NCI-H524 treated with DMSO at 0.1 percent for 48 hours (cell line): ENCODE data around the gene LRRN4CL.
A peak's percentile ranks its signal among the peaks of the same experiment; 100 is the strongest.
"Not testable (repeated sequence)": the region's sequence is repeated elsewhere in the genome, so short reads cannot be mapped to it uniquely, and the experiment has no call there.

Experiments used
- DNase-seq: peaks from one replicate; lab custom pipeline; 2025; lab: John Stamatoyannopoulos, UW

Gene LRRN4CL

DNA sequence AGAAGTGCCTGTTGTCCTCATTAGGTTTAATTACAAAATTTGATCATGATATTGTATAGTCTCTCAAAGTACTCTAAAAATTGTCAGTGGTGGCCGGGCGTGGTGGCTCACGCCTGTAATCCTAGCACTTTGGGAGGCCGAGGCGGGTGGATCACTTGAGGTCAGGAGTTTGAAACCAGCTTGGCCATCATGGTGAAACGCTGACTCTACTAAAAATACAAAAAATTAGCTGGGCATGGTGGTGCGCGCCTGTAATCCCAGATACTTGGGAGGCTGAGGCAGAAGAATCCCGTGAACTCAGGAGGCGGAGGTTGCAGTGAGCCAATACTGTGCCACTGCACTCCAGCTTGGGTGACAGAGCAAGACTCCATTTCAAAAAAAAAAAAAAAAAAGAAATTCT, 13.9 kb downstream of the LRRN4CL start:
- not testable (repeated sequence) for DNase-seq

DNA sequence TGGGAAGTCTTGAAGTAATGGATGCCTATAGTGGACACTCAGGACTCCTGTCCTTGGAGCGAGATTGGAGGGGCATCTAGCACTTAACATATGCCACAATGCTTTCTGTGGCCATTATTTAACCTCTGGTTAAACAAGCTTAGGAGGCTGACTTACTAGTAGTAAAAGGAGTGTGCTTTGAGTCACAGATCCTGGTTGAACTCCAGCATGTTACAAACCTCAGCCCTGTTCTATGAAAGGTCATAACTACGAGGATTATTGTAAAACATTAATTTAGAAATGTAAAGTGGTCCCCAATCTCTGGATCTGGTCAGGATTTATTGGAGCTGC, 16.2 kb downstream of the LRRN4CL start:
- no peak for DNase-seq

DNA sequence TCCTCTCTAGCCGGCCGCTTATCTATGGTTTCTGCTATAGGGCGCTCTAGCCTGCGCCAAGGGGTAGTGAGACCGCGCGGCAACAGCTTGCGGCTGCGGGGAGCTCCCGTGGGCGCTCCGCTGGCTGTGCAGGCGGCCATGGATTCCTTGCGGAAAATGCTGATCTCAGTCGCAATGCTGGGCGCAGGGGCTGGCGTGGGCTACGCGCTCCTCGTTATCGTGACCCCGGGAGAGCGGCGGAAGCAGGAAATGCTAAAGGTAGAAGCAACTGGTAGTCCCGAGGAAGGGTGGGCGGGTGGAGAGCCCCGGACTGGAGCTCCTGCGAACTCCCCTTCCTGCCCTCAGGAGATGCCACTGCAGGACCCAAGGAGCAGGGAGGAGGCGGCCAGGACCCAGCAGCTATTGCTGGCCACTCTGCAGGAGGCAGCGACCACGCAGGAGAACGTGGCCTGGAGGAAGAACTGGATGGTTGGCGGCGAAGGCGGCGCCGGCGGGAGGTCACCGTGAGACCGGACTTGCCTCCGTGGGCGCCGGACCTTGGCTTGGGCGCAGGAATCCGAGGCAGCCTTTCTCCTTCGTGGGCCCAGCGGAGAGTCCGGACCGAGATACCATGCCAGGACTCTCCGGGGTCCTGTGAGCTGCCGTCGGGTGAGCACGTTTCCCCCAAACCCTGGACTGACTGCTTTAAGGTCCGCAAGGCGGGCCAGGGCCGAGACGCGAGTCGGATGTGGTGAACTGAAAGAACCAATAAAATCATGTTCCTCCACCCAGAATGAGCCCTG, 17.5 kb downstream of the LRRN4CL start, which contains the start of the genes LBHD1 and UQCC3:
LBHD1 (minus strand) TSS at position 660 of the 782 bp plus-strand sequence. CDS start 2,236 bp downstream, outside the sequence.
UQCC3 (plus strand) TSS at position 66 of the 782 bp plus-strand sequence; CDS start at position 139, 73 bp downstream.
- peak; percentile 23 for DNase-seq

DNA sequence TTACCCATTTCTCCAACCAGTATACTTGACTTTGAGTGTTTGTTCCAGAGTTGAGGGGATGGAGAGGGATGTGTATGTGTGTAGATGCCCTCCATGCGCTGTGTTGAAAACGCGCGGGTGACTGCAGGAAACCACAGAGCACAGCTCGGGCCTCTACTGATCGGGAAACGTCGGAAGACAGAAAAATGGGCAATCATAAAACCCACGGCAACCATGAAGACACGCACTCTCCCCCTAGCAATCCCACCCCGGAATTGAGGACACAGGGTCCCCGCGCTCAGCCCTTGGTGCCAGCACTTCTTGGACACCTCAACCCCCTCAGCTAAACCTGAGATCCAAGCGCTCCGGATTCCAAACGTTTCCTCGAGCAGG, 18.1 kb downstream of the LRRN4CL start:
- DNase-seq: no peak

DNA sequence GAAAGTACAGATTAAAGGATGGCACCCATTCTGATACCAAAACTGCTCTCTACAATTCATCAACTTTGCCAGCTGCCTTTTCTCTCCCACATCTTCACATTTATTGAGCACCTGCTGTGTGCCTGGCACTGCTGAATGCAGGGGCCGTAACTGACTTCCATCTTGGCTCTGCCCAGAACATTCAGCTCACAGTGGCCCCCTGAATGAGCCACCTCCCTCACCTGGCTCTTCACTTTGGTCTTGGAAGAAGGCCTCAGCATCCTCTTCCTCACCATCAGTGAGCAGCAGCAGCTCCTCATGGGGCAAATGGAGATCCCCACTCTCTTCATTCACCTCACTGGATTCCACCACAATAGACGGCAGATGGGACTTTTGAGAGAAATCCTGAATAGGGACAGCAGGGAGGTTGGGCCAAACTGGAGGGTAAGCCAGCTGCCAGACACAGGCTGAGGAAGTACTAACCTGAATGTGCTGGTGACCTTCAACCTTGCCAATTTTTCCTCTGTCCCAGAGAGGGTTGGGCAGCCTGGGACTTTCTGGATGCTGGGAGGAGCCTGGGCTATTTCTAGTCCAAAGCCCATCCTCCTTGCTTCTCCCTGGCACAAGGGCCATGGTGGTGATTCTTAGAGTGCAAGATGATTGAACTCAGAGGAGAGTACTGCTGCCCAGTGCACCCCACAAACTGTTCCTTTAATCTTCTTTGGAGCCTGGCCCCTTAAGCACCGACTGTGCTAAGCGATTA, 19.7 kb downstream of the LRRN4CL start:
- DNase-seq: no peak

DNA sequence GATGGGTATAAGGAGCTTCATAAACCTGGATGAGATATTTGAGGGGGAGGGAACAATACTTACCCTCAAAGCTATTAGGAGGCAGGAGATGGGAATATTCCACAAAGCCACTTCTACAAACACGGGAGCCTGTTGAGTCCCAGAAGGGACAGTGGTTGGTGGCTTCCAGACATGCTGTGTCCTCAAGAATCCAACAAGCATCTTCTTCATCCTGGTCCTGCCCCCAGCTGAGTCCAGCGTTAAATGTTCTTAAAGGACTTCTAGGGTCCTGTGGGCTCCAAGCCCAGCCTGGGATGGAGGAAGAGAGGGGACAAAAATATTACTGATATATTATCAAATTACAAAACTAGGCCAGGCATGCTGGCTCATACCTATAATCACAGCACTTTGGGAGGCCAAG, 21.9 kb downstream of the LRRN4CL start:
- DNase-seq: no peak

DNA sequence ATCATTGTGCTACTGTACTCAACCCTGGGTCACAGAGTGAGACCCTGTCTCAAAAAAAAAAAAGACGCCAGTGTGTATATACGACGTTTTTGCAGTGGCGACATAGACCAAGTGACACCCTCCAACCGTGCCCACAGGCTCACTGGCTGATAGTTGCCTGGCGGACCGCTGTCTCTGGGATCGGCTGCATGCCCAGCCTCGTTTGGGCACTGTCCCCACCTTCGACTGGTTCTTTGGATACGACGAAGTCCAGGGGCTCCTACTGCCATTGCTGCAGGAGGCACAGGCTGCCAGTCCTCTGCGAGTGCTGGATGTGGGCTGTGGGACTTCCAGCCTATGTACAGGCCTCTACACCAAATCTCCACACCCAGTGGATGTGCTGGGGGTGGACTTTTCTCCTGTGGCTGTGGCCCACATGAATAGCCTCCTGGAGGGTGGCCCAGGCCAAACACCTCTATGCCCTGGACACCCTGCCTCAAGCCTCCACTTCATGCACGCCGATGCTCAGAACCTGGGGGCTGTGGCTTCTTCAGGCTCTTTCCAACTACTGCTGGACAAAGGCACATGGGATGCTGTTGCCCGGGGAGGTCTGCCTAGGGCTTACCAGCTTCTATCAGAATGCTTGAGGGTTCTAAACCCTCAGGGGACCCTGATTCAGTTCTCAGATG, 22.9 kb downstream of the LRRN4CL start:
- DNase-seq: no peak

DNA sequence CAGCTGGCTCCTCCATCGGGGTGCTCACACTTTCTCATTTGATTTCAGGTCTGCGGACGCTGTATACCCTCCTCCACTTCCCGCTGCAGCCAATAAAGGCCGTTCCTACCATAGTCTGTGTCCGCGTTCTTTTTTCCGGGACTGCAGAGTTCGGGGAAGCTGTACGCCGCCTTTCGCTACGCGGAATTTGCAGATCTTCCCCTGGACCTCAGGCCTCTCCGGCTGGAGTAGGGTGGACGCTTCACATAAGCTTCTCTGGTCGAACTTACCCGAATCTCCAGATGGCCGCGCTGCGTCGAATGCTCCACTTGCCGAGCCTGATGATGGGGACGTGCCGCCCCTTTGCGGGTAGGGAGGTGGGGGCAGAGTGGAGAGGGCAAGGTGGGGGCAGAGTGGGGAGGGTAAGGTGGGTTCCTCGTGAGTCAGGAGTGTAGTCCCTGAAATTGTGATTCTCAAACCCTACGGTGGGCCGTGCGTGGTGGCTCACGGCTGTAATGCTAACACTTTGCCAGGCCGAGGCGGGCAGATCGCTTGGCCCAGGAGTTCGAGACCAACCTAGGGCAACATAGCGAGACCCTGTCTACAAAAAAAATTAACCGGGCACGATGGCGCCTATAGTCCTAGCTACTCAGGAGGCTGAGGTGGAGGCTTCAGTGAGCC, 23.6 kb downstream of the LRRN4CL start:
- DNase-seq: no peak

DNA sequence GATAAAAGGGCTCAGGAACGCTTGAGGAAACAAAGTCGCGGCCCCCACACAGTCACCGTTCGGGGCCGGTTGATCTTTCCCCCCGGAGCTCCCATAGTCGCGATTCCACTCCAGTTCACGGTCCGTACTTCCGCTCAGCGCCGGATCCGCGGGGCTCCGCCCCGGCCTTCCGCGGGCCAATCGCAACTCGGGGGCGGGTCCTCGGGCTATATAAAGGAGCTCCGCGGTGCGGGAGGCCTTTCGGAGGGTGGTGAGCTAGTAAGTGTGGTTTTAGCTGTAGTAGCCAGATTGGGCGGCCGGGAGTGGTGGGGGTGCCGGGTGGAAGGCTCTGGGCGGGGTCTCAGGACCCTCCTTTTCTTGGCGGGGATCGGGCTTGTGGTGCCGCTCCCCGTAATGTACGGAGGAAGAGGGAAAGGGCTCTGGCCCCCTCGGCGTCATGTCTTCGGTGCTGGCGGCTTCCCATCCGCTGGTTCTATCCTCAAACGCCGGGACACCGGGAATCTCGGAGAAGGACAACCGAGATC, 24.2 kb downstream of the LRRN4CL start, which contains the start of the genes C11orf98 and CSKMT:
C11orf98 (minus strand) TSS at position 136 of the 524 bp plus-strand sequence; CDS start at position 95, 41 bp downstream.
CSKMT (plus strand) TSS at position 238 of the 524 bp plus-strand sequence. CDS start 568 bp downstream, outside the sequence.
- peak; percentile 64 for DNase-seq

DNA sequence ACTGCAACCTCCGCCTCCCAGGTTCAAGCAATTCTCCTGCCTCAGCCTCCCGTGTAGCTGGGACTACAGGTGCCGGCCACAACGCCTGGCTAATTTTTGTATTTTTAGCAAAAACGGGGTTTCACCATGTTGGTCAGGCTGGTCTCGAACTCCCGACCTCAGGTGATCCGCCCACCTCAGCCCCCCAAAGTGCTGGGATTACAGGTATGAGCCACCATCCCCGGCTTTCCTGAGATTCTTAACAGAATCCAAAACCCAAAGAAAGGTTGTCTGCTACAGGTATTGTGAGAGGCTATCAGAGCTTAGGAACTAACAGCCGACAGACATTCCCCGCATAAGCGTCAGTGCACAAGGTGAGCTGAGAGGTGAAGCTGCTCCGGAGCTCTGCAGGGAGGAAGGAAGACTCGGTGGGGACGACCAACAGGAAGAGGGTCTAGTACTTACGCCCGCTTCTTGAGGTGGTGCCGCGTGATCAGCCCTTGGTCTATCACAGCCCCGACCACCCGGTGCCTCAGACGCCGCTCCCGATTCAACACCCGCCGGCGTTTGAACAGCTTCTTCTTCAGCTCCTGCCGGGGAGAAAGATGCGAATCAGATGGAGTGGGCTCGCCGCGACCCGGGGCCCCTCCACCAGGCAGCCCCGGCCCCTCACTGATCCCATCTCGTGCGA, 24.8 kb downstream of the LRRN4CL start:
- no peak for DNase-seq

DNA sequence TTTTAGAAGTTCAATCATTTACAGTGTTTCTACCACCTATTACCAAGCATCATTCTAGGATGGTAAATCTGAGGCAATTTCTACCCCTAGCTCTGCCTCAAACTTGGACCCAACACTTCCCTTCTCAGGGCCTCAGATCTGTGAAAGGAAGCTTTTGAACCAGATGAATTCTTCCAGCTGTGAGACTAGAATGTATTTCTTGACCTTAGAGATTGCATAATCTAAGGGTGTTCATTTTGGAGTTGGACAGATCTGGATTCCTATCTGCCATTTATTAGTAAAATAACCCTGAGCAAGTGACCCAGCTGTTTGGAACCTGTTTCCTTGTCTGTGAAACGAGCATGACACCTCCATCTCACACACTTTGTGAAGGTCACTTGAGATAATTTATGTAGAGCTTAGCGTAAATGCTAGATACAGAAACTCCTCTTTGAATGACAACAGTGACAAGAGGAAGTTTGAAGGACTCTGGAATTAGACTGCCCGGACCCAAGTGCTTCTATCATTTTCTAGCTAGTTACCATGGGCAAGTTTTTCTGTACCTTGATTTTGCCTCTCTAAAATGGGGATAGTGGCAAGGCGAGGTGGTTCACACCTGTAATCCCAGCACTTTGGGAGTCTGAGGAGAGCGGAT, 32.4 kb downstream of the LRRN4CL start:
- no peak for DNase-seq

DNA sequence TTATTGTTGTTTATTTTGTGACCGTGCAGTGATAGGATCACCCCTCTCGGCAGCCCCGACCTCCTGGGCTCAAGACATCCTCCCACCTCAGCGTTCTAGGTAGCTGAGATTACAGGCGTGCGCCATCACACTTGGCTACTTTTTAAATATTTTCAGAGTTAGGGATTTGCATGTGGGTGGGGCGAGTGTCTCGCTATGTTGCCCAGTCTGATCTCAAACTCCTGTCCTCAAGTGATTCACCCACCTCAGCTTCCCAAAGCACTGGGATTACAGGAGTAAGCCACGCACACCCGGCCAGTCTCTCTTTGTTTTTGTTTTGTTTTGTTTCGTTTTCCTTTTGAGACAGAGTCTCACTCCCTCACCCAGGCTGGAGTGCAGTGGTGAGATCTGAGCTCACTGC, 35.0 kb downstream of the LRRN4CL start:
- no peak for DNase-seq

DNA sequence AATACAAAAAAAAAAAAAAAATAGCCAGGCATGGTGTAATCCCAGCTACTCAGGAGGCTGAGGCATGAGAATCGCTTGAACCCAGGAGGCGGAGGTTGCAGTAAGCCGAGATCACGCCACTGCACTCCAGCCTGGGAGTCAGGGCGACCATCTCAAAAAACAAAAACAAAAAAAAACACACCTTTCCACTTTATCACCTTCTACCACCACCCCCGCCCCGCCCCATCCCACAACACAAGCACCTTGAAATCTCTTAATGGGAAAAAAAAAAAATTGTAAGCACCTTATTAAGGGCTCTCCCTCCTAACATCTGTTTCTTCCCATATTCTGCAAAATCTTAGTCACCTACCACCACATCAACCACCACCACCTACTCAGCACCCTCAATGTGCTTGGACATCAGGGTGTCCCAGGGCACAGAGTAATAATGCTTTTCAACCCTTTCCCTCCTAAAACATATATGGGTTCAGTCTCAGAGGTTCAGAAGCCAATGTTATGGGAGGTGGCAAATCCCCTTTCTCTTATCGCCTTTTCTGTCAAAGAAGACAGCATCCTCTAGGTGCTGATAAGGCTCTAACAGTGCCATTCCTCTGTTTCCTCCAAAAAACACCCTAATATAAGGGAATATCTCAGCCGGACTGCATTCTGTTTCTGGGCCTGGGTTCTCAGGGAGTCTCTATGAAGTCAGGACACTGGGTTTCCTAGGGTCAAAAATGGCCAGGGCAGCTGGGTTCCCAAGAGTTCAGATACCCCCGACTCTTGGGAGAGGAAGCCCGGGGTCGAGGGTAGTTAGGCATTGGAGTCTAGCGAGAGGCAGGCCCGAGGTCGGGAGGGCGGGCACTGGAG, 36.9 kb downstream of the LRRN4CL start:
- DNase-seq: no peak

DNA sequence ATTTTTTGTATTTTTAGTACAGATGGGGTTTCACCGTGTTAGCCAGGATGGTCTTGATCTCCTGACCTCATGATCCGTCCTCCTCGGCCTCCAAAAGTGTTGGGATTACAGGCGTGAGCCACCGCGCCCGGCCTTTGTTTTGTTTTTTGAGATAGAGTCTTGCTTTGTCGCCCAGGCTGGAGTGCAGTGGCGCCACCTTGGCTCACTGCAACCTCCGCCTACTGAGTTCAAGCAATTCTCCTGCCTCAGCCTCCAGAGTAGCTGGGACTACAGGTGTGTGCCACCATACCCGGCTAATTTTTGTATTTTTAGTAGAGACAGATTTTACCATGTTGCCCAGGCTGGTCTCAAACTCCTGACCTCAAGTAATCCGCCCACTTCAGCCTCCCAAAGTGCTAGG, 39.0 kb downstream of the LRRN4CL start:
- DNase-seq: not testable (repeated sequence)

DNA sequence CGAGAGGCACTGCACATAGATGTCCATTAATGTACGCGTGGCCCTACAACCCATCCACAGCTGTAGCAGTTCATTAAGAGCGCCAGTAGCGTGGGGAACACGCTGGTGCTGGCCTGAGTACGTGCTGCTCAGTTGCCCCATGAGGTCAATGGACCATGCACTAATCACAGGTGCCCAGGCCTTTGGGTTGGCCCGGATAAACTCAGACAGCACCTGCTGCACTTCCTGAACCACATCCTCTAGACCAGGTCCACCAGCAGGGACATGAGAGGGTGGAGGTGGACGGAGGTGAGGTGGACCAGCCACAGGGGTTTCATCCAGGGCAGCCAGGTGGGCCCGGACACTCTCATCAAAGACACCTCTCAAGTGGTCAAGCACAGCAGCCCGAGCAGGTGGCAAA, 39.8 kb downstream of the LRRN4CL start:
- no peak for DNase-seq

DNA sequence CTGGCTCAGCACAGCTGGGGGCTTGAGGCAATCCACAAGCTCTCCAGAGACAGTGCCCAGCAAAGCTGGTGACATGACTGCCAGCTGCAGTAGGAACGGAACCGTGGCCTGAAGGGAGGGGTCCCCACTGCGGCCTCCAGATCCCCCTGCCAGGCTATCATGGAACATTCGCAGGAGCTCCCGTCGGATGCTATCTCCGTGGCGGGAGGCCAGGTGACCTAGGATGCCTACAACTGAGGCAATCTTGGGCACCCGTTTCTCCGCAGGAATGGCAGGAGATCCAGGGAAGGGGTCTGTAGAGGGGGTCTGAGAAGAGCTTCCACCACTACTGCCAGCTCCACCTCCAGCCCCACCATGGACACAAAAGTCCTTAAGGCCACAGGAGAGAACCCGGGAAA, 40.4 kb downstream of the LRRN4CL start:
- no peak for DNase-seq

DNA sequence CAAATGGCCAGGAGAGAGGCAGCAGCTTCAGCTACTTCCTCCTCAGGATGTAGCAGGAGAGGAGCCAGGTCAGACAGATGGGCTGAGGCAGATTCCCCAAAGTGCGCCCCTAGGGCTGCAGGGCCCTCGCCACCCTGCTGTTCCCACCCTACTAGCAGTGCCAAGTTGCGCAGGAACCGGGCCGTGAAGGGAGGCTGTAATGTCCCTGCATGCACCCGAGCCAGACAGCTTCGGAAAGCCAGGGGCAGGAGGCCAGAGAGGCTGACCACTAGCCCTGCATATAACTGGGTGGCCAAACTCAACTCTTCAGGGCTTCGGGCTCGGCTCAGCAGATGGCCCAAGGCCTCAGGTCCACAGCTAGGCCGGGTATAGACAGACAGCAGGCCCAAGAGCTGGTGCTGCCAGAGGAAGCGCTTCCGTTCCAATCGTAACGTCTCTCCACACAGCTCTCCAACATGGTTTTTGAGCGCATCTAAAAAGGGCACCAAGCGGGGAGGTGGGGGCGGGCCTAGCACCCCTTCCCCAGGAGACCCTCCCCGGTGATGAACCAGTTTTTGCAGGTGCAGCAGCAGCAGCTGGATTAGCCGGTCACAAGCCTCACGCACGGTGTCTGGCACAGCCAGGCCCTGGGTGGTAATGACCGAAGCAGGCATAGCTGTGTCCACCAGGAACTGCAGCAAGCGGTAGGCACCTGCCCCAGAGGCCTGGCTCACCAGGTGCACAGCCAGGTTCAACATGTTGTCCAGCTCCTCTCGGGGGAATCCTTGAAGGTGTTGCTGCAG, 41.0 kb downstream of the LRRN4CL start:
- DNase-seq: no peak

DNA sequence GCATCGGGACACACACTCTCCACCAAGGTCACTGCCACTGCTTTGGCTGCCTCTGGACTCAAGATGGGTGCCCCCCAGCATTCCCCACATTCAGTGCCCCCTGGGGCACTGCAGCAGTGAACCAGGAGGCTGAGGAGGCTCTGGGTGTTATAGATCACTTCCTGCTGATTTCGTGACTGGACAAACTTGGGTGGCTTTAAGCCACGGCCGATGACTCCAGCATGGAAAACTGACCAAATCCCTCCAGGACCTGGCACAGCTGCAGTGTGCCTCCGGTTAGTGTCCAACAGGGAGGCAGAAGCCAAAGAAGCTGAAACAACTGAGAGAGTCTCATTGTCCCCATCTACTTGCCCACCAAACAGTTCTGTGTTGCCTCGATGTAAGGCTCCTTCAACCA, 41.7 kb downstream of the LRRN4CL start:
- DNase-seq: no peak
